Vagina (tissue), 2 donors: Measurements from ENCODE around the gene C6orf58. TPM values are rescaled to one million over a fixed set of nuclear protein-coding genes. Genes with fewer than 3 reads are reported as not detected.

Experiments used
- DNase-seq, 2 donors: peaks; one replicate each; pipeline ENCODE4 v3.0.0-alpha.2; 2017; ENCODE audit errors: extremely low spot score in 2 of 2
- H3K27ac ChIP-seq: fragments of 200-600 bp; sonication (generic); one replicate; pipeline ENCODE4 v1.5.1; 2019
- H3K27me3 ChIP-seq: fragments of 200-600 bp; sonication (generic); one replicate; pipeline ENCODE4 v1.5.1; 2019
- H3K36me3 ChIP-seq, 2 donors: fragments of 200-600 bp; sonication (generic); one replicate each; pipeline ENCODE4 v1.5.1; 2017 to 2019
- H3K4me1 ChIP-seq: fragments of 200-600 bp; sonication (generic); one replicate; pipeline ENCODE4 v1.5.1; 2019
- H3K4me3 ChIP-seq, 2 donors: fragments of 200-600 bp; sonication (generic); 1 replicate in 1 of 2; 2 replicates in 1 of 2; pipeline ENCODE4 v1.5.1; 2016 to 2019
- H3K9me3 ChIP-seq: fragments of 200-600 bp; sonication (generic); one replicate; pipeline ENCODE4 v1.5.1; 2019
- CTCF ChIP-seq, 3 experiments: fragments of 450-650 bp in 2 of 3; fragments of 200-600 bp in 1 of 3; sonication (generic) in 1 of 3; IDR thresholded peaks; one replicate each; pipeline ENCODE4 v1.5.1; 2017 to 2019; ENCODE audit warnings: antibody characterized with exemption in 3 of 3, mild to moderate bottlenecking in 2 of 3, moderate library complexity in 2 of 3
- POLR2A ChIP-seq, 2 donors: fragments of 450-650 bp; IDR thresholded peaks; one replicate each; pipeline ENCODE4 v1.6.1; 2017; ENCODE audit warnings: antibody characterized with exemption in 2 of 2, mild to moderate bottlenecking in 2 of 2, moderate library complexity in 2 of 2
- POLR2AphosphoS5 ChIP-seq, 2 donors: sonication (generic); formaldehyde crosslinking; IDR thresholded peaks; one replicate each; pipeline ENCODE4 v1.9.0; 2017; ENCODE audit warnings: antibody characterized with exemption in 2 of 2, mild to moderate bottlenecking in 2 of 2, low read depth in 1 of 2; ENCODE audit not compliant: insufficient read depth in 1 of 2
- intact Hi-C: fragments of 100-400 bp; cut with DNase I; formaldehyde crosslinking; loops from one replicate; pipeline ENCODE4 v1.15.1; 2023
- total RNA-seq: library from RNA; depleted of rRNA; stranded (reverse); fragments of >200 nt; gene quantifications from one replicate; pipeline ENCODE4 v1.2.3, GENCODE V29; 2016

C6orf58 gene
- total RNA-seq, 1 donor from 2014 or later: not detected

GRCh38 chr6:127606131-127606562 is 29.2 kb downstream of the C6orf58 start:
- intact Hi-C loops: no loop called here
- no peaks in the 10 kb centered on the region for H3K27me3 ChIP-seq
- H3K9me3 ChIP-seq: no peaks in the 10 kb centered on the region
- TF ChIP-seq CTCF (IDR thresholded peaks at IDR 0.05) (no peak), POLR2AphosphoS5 (IDR thresholded peaks at IDR 0.05; ENCODE audit: insufficient read depth in 1 of 2, low read depth in 1 of 2) (no peak), POLR2A (IDR thresholded peaks at IDR 0.05) (no peak)
- no peak for DNase-seq
- H3K4me1 ChIP-seq: no peaks in the 10 kb centered on the region
- H3K36me3 ChIP-seq: no peaks in the 10 kb centered on the region
- no peak overlapping the region for H3K4me3 ChIP-seq
- no peak overlapping the region for H3K27ac ChIP-seq

GRCh38 chr6:127608554-127609270 is 31.7 kb downstream of the C6orf58 start:
- Histone ChIP-seq H3K4me3 (no peak overlapping the region), H3K27me3 (no peaks in the 10 kb centered on the region), H3K4me1 (no peaks in the 10 kb centered on the region), H3K9me3 (no peaks in the 10 kb centered on the region), H3K36me3 (no peaks in the 10 kb centered on the region), H3K27ac (no peak overlapping the region)
- intact Hi-C loops: no loop called here
- DNase-seq: no peak
- TF ChIP-seq POLR2AphosphoS5 (IDR thresholded peaks at IDR 0.05; ENCODE audit: insufficient read depth in 1 of 2, low read depth in 1 of 2) (no peak), POLR2A (IDR thresholded peaks at IDR 0.05) (no peak), CTCF (IDR thresholded peaks at IDR 0.05) (no peak)

- DNase-seq: no peak
- Histone ChIP-seq H3K27ac (no peak overlapping the region), H3K36me3 (no peaks in the 10 kb centered on the region), H3K27me3 (no peaks in the 10 kb centered on the region), H3K9me3 (no peaks in the 10 kb centered on the region), H3K4me1 (no peaks in the 10 kb centered on the region), H3K4me3 (no peak overlapping the region)
- TF ChIP-seq POLR2AphosphoS5 (IDR thresholded peaks at IDR 0.05; ENCODE audit: insufficient read depth in 1 of 2, low read depth in 1 of 2): no peak
- TF ChIP-seq CTCF (IDR thresholded peaks at IDR 0.05): no peak
- TF ChIP-seq POLR2A (IDR thresholded peaks at IDR 0.05): no peak
- intact Hi-C loops: no loop called here
These were observed 41.8 kb downstream of the C6orf58 start for GRCh38 chr6:127618729-127619128.

GRCh38 chr6:127630800-127631199 is 53.8 kb downstream of the C6orf58 start:
- no peak for DNase-seq
- Histone ChIP-seq H3K27me3 (no peaks in the 10 kb centered on the region), H3K27ac (no peak overlapping the region), H3K9me3 (no peaks in the 10 kb centered on the region), H3K4me1 (no peaks in the 10 kb centered on the region), H3K36me3 (no peaks in the 10 kb centered on the region), H3K4me3 (no peak overlapping the region)
- intact Hi-C loops: no loop called here
- TF ChIP-seq CTCF (IDR thresholded peaks at IDR 0.05) (no peak), POLR2AphosphoS5 (IDR thresholded peaks at IDR 0.05; ENCODE audit: insufficient read depth in 1 of 2, low read depth in 1 of 2) (no peak), POLR2A (IDR thresholded peaks at IDR 0.05) (no peak)

- H3K9me3 ChIP-seq: no peaks in the 10 kb centered on the region
- no peaks in the 10 kb centered on the region for H3K4me1 ChIP-seq
- H3K4me3 ChIP-seq: no peak overlapping the region
- no peaks in the 10 kb centered on the region for H3K27me3 ChIP-seq
- no peak overlapping the region for H3K27ac ChIP-seq
- no peaks in the 10 kb centered on the region for H3K36me3 ChIP-seq
- no peak for DNase-seq
- intact Hi-C loops: no loop called here
- no peak for TF ChIP-seq POLR2AphosphoS5 (IDR thresholded peaks at IDR 0.05; ENCODE audit: insufficient read depth in 1 of 2, low read depth in 1 of 2)
These were observed 57.2 kb downstream of the C6orf58 start for GRCh38 chr6:127634178-127634577.
